K562 (cell line): ENCODE measurements around the gene MIB2. TPM values are rescaled to one million over a fixed set of nuclear protein-coding genes. Genes with fewer than 3 reads are reported as not detected.

Experiments used
- CHD4 ChIP-seq: fragments of 200-600 bp; sonication (generic); IDR thresholded peaks from 3 replicates; pipeline ENCODE4 v1.6.1; 2012; ENCODE audit warnings: low read depth, mild to moderate bottlenecking, mixed read lengths, low read length, inconsistent platforms; ENCODE audit not compliant: insufficient read depth, insufficient replicate concordance, poor library complexity, severe bottlenecking
- ETV5 ChIP-seq: sonication (generic); formaldehyde crosslinking; IDR thresholded peaks from 2 replicates; pipeline ENCODE4 v1.4.0; 2020; ENCODE audit warnings: low read depth, mild to moderate bottlenecking, missing genetic modification reagents
- EZH2 ChIP-seq: IDR thresholded peaks from 2 replicates; pipeline ENCODE4 v1.6.1; 2012; ENCODE audit warnings: low read depth, mild to moderate bottlenecking, inconsistent platforms, low read length, borderline replicate concordance
- HDAC2 ChIP-seq: fragments of 450-650 bp; IDR thresholded peaks from 2 replicates; pipeline ENCODE4 v1.6.1; 2016; ENCODE audit warnings: mild to moderate bottlenecking
- LARP7 ChIP-seq: fragments of 450-650 bp; IDR thresholded peaks from 2 replicates; pipeline ENCODE4 v1.6.1; 2016
- NR2C2 ChIP-seq, 2 experiments: fragments of 200-800 bp in 1 of 2; sonication (Bioruptor generic) in 1 of 2; sonication (generic) in 1 of 2; formaldehyde crosslinking in 1 of 2; IDR thresholded peaks; 2 replicates each; pipeline versions ENCODE4 v1.6.1 to v1.8.0; 2016 to 2022; ENCODE audit warnings: mild to moderate bottlenecking in 1 of 2, missing compliant biosample characterization in 1 of 2, missing genetic modification characterization in 1 of 2, missing genetic modification reagents in 1 of 2
- POU5F1 ChIP-seq: fragments of 150-350 bp; IDR thresholded peaks from 2 replicates; pipeline ENCODE4 v1.6.1; 2014; ENCODE audit warnings: borderline replicate concordance, low read length, low read depth, mild to moderate bottlenecking; ENCODE audit not compliant: partially characterized antibody
- RBM34 ChIP-seq: fragments of 200-400 bp; formaldehyde crosslinking; IDR thresholded peaks from 2 replicates; pipeline ENCODE4 v1.6.1; 2018; ENCODE audit warnings: low read length, borderline replicate concordance; ENCODE audit not compliant: insufficient read depth
- SLC30A9 ChIP-seq: fragments of 250-450 bp; sonication (Bioruptor Pico); IDR thresholded peaks from 2 replicates; pipeline ENCODE4 v1.8.0; 2022; ENCODE audit warnings: mild to moderate bottlenecking, moderate library complexity
- SMARCA4 ChIP-seq: fragments of 450-650 bp; IDR thresholded peaks from 2 replicates; pipeline ENCODE4 v1.6.1; 2016
- SMARCA5 ChIP-seq: fragments of 450-650 bp; IDR thresholded peaks from 2 replicates; pipeline ENCODE4 v1.6.1; 2016
- TAF1 ChIP-seq: IDR thresholded peaks from 2 replicates; pipeline ENCODE4 v1.6.1; 2011; ENCODE audit warnings: mild to moderate bottlenecking, low read length, moderate library complexity; ENCODE audit not compliant: insufficient read depth, control insufficient read depth, severe bottlenecking; ENCODE audit errors: extremely low read depth
- TEAD2 ChIP-seq: fragments of 450-650 bp; IDR thresholded peaks from 2 replicates; pipeline ENCODE4 v1.6.1; 2016; ENCODE audit warnings: missing genetic modification characterization, control low read depth, missing compliant biosample characterization
- ZBED1 ChIP-seq: IDR thresholded peaks from 2 replicates; pipeline ENCODE4 v1.6.1; 2014
- ZC3H4 ChIP-seq: sonication (generic); formaldehyde crosslinking; IDR thresholded peaks from 2 replicates; pipeline ENCODE4 v1.9.0; 2021; ENCODE audit warnings: missing genetic modification reagents, borderline replicate concordance
- ZNF12 ChIP-seq: sonication (generic); formaldehyde crosslinking; IDR thresholded peaks from 2 replicates; pipeline ENCODE4 v1.4.0; 2020; ENCODE audit warnings: mild to moderate bottlenecking, missing genetic modification reagents
- polyA plus RNA-seq, 8 experiments: library from polyadenylated mRNA; depleted of rRNA in 4 of 8; stranded (reverse) in 5 of 8; unstranded in 3 of 8; fragments of >200 nt; fragmentation: Nextera tagmentation in 2 of 8; fragmentation: Illumina TruSeq in 1 of 8; extraction: Ambion mirVana in 2 of 8; extraction: Trizol in 1 of 8; gene quantifications; 2 replicates each; pipeline versions ENCODE4 v1.2.1 to v1.2.3, GENCODE V29; 2011 to 2014; ENCODE audit warnings: inconsistent platforms in 1 of 8, missing spikeins in 1 of 8
- total RNA-seq, 7 experiments: library from RNA; depleted of rRNA in 6 of 7; stranded (reverse); fragments of >200 nt in 6 of 7; fragmentation: Illumina TruSeq in 2 of 7; extraction: Trizol in 2 of 7; gene quantifications; 2 replicates each; pipeline versions ENCODE4 v1.2.1 to v1.2.3, GENCODE V29; 2011 to 2021; ENCODE audit warnings: low replicate concordance in 1 of 7
- TF ChIP-seq, protein P1 (sequence below): sonication (generic); formaldehyde crosslinking; IDR thresholded peaks from 2 replicates; pipeline ENCODE4 v1.8.1; 2022; ENCODE audit warnings: missing genetic modification reagents
- TF ChIP-seq, protein P2 (sequence below): fragments of 250-450 bp; sonication (Bioruptor Pico); IDR thresholded peaks from 2 replicates; pipeline ENCODE4 v1.5.0; 2021; ENCODE audit warnings: mild to moderate bottlenecking, moderate library complexity
- TF ChIP-seq, protein P3 (sequence below): fragments of 250-450 bp; sonication (Bioruptor Pico); IDR thresholded peaks from 2 replicates; pipeline ENCODE4 v1.6.1; 2021; ENCODE audit warnings: mild to moderate bottlenecking
- TF ChIP-seq, protein P4 (sequence below): sonication (generic); formaldehyde crosslinking; IDR thresholded peaks from 2 replicates; pipeline ENCODE4 v1.8.1; 2023; ENCODE audit warnings: mild to moderate bottlenecking, missing genetic modification reagents

Gene MIB2
- total and polyA plus RNA-seq, 9 of the 15 experiments (the other 6 are each of a cell fraction or from before 2014, with no cell fraction given): 0.04 to 17.0 (median 4.9) TPM; not detected in 1

DNA sequence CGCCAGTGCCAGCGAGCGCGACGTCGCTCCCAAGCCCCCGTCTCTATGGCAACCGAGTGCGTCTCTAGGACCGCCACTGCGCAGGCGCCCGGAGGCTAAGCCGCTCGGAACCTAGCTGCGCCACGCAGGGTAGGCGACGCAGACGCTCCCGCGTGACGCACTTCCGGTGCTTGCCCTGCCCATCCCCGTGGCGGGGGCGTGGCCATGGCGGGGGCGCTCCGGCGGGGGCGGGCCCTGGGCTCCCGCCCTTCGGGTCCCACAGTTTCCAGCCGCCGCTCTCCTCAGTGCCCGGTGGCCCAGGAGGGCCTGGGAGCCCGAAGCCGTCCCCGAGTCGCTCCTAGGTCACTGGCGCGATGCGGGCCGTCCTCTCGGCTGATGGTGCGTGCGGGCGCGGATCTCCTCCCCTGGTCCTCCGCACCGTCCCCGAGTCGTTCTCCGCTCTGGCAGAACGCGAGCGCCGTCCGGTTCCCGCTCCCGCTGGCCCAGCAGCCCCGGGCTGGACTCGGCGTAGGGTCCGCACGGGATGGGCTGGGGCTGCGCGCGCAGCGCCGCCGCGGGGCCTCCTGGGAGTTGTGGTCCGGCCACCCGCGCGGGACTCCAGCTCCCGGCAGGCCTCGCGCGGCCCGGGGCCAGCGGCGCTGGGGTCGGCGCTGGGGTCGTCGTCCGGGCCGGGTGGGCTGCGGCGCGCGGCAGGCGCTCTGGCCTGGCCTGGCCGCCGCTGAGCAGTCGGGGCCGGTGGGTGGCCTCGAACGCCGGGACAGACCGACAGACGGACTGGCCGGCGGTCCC lies at the start of gene MIB2 (continued):
- TF ChIP-seq, protein P1, sequence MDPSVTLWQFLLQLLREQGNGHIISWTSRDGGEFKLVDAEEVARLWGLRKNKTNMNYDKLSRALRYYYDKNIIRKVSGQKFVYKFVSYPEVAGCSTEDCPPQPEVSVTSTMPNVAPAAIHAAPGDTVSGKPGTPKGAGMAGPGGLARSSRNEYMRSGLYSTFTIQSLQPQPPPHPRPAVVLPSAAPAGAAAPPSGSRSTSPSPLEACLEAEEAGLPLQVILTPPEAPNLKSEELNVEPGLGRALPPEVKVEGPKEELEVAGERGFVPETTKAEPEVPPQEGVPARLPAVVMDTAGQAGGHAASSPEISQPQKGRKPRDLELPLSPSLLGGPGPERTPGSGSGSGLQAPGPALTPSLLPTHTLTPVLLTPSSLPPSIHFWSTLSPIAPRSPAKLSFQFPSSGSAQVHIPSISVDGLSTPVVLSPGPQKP: peak; percentile 38; the same call in 1 of the 2 replicates
- TF ChIP-seq TEAD2 (tag): no peak
- 0 out of 2 replicates have a peak, but pooled peaks have one; percentile 60 for TF ChIP-seq LARP7
- TF ChIP-seq POU5F1: peak; percentile 87
- TF ChIP-seq, protein P2, sequence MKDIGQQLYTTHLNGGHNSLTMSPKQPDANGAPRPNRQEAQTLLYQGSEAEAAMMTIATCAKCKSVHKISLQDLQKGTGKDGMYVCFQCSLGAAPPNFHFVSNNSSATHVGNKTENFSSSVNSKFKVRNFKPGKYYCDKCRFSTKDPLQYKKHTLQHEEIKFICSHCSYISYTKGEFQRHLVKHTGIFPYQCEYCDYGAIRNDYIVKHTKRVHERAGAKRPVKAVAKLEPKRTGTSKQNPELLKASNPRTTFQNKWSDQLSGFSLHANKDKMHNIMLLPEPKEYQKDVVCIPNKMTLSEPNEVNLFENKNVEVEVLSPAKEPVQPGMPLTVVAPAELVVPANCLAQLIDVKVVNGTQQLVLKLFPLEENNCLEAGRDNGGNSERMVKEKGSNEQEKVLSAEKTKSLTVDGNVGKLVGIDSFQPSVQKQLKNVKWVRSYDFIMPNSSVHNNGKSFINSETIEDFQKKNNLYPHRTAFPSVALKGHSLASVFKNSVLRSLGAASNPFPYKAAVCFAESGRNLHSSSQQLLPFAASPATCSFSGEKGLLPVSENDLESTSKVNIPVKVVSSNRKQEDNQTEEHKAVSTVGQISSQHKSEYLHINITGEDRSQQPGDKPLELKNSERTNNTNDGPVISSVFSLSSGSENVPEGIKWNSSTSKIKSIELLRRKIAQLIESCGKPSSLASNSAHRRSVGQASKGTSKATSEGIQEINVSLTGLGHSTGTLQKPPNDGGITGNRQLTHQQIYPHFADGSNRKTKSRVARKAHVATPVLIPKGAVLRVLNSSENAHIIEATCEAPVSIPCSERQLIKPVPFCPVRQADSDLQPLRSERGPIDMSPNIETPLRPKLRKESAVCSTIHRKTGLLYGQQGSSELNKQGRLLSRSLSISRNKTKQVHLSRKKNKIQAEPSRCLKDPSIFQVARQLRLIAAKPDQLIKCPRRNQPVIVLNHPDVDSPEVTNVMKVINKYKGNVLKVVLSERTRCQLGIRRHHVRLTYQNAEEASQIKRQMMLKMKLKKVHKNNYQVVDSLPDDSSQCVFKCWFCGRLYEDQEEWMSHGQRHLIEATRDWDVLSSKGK (CRISPR knock-in tag): no peak
- no peak for TF ChIP-seq SLC30A9 (CRISPR knock-in tag)
- TF ChIP-seq RBM34: 0 out of 2 replicates have a peak, but pooled peaks have one; percentile 82
- no peak for TF ChIP-seq SMARCA4
- TF ChIP-seq HDAC2: peak; percentile 8; the same call in 1 of the 2 replicates
- TF ChIP-seq ZBED1: no peak
- peak; percentile 76 for TF ChIP-seq NR2C2 (CRISPR knock-in tag; IDR thresholded peaks at IDR 0.05)
- peak; percentile 94 for TF ChIP-seq NR2C2 (tag; IDR thresholded peaks at IDR 0.05)
- peak; percentile 71 for TF ChIP-seq TAF1
- TF ChIP-seq ETV5 (CRISPR knock-in tag): peak; percentile 79
- TF ChIP-seq CHD4: no peak
- TF ChIP-seq ZNF12 (CRISPR knock-in tag): peak; percentile 80; the same call in 1 of the 2 replicates
- TF ChIP-seq EZH2: no peak
- TF ChIP-seq ZC3H4 (CRISPR knock-in tag): peak; percentile 55; the same call in 1 of the 2 replicates
- TF ChIP-seq, protein P3, sequence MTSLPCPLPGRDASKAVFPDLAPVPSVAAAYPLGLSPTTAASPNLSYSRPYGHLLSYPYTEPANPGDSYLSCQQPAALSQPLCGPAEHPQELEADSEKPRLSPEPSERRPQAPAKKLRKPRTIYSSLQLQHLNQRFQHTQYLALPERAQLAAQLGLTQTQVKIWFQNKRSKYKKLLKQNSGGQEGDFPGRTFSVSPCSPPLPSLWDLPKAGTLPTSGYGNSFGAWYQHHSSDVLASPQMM (CRISPR knock-in tag): no peak
- TF ChIP-seq, protein P4, sequence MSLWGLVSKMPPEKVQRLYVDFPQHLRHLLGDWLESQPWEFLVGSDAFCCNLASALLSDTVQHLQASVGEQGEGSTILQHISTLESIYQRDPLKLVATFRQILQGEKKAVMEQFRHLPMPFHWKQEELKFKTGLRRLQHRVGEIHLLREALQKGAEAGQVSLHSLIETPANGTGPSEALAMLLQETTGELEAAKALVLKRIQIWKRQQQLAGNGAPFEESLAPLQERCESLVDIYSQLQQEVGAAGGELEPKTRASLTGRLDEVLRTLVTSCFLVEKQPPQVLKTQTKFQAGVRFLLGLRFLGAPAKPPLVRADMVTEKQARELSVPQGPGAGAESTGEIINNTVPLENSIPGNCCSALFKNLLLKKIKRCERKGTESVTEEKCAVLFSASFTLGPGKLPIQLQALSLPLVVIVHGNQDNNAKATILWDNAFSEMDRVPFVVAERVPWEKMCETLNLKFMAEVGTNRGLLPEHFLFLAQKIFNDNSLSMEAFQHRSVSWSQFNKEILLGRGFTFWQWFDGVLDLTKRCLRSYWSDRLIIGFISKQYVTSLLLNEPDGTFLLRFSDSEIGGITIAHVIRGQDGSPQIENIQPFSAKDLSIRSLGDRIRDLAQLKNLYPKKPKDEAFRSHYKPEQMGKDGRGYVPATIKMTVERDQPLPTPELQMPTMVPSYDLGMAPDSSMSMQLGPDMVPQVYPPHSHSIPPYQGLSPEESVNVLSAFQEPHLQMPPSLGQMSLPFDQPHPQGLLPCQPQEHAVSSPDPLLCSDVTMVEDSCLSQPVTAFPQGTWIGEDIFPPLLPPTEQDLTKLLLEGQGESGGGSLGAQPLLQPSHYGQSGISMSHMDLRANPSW (CRISPR knock-in tag): no peak
- TF ChIP-seq SMARCA5: peak; percentile 88
